Choroid plexus epithelial cell (primary cell): ENCODE data around the gene LDB3.

ENCODE experiments used
- DNase-seq: peaks from one replicate; pipeline ENCODE4 v3.0.0-alpha.2; 2010; ENCODE audit warnings: low read depth
- H3K4me3 ChIP-seq: 2 replicates; pipeline ENCODE4 v1.5.1; 2011; ENCODE audit warnings: low read depth, mild to moderate bottlenecking, control low read depth, low read length, moderate library complexity
- CTCF ChIP-seq: conservative IDR thresholded peaks from 2 replicates; pipeline ENCODE4 v1.5.1; 2011; ENCODE audit warnings: low read depth, mild to moderate bottlenecking, control low read depth, inconsistent platforms, low read length, moderate library complexity

LDB3 gene

GRCh38 chr10:86652361-86653202 is 15.7 kb upstream of the LDB3 start:
- no peak for DNase-seq
- TF ChIP-seq CTCF = no peak

GRCh38 chr10:86653379-86653778 is 14.9 kb upstream of the LDB3 start:
- TF ChIP-seq CTCF = no peak
- H3K4me3 ChIP-seq = no peak overlapping the region
- DNase-seq = no peak

More at GRCh38 chr10:86652361-86653202, 15.7 kb upstream of the LDB3 start:
- H3K4me3 ChIP-seq = no peak overlapping the region

GRCh38 chr10:86653987-86654386 is 14.3 kb upstream of the LDB3 start:
- no peak for DNase-seq
- TF ChIP-seq CTCF = no peak
- no peak overlapping the region for H3K4me3 ChIP-seq

GRCh38 chr10:86654411-86655172 is 13.7 kb upstream of the LDB3 start, which contains the start of gene OPN4:
Gene OPN4 (plus strand): TSS chr10:86654547. CDS start chr10:86654784, 237 bp downstream.
- no peak within 1 kb of the TSS for H3K4me3 ChIP-seq
- TF ChIP-seq CTCF = no peak
- no peak for DNase-seq

GRCh38 chr10:86655173-86655540 is 13.2 kb upstream of the LDB3 start:
- DNase-seq = no peak
- TF ChIP-seq CTCF = no peak
- H3K4me3 ChIP-seq = no peak overlapping the region

DNA sequence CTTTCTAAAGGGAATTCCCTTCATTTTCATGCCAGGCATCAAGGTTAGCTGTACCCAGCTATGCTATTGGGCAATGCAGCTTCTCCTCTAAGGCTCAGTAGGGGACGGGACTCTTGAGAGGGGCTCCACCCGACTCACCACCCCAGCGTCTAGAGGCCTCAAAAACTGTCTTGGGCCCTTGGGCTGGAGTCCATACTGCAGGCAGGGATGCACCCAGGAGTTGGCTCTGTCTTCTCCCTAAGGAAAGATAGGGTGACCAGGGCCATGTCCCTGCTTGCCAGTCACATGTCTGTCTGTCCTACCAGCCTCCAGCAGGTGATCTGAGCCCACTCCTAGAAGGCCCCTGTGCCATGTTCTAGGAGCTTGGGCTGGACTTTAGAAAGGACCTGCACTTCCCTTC is 12.7 kb upstream of the LDB3 start:
- no peak overlapping the region for H3K4me3 ChIP-seq
- DNase-seq = no peak
- TF ChIP-seq CTCF = no peak
